Measurements from ENCODE around the gene MGAT2. TPM values are rescaled to one million over a fixed set of nuclear protein-coding genes. Genes with fewer than 3 reads are reported as not detected.
"Not testable (repeated sequence)": the region's sequence is repeated elsewhere in the genome, so short reads cannot be mapped to it uniquely, and the experiment has no call there.

Gene MGAT2
- polyA plus RNA-seq, 4 donors, result 13.5 to 59.1 (median 26.0) TPM

GRCh38 chr14:49617852-49618519, 2.6 kb upstream of the MGAT2 start:
- H3K9me3 ChIP-seq (ENCODE audit: control insufficient read depth in 2 of 2, insufficient read depth in 1 of 2, low read depth in 1 of 2, low read length in 1 of 2), result no peaks in the 10 kb centered on the region
- peaks cover 0 to 6% (median 5%) of the 10 kb centered on the region in 3 donors for H3K4me1 ChIP-seq (ENCODE audit: control insufficient read depth in 3 of 3, insufficient read depth in 2 of 3, low read depth in 1 of 3, low read length in 2 of 3)
- H3K4me3 ChIP-seq (ENCODE audit: low read depth in 1 of 3, low read length in 3 of 3), result no peak overlapping the region
- H3K27me3 ChIP-seq (ENCODE audit: control insufficient read depth in 3 of 3, insufficient read depth in 3 of 3, low read length in 3 of 3), result no peaks in the 10 kb centered on the region
- 83 to 85% (median 84%) methylated on average over 6 of the region's 6 CpGs for WGBS, 3 donors
- no peak overlapping the region for H3K27ac ChIP-seq (ENCODE audit: low read depth in 1 of 3, low read length in 2 of 3)
- FAIRE-seq (no peak), DNase-seq (no peak)
- peaks cover 0 to 25% (median 5%) of the 10 kb centered on the region in 3 donors for H3K36me3 ChIP-seq (ENCODE audit: control insufficient read depth in 3 of 3, insufficient read depth in 2 of 3, low read depth in 1 of 3, low read length in 3 of 3)

GRCh38 chr14:49619273-49619672, 1.3 kb upstream of the MGAT2 start:
- not testable (repeated sequence) for H3K9me3 ChIP-seq (ENCODE audit: control insufficient read depth in 2 of 2, insufficient read depth in 1 of 2, low read depth in 1 of 2, low read length in 1 of 2); H3K27me3 ChIP-seq (ENCODE audit: control insufficient read depth in 3 of 3, insufficient read depth in 3 of 3, low read length in 3 of 3); DNase-seq; FAIRE-seq; H3K4me1 ChIP-seq (ENCODE audit: control insufficient read depth in 3 of 3, insufficient read depth in 2 of 3, low read depth in 1 of 3, low read length in 2 of 3)
- Histone ChIP-seq H3K4me3 (ENCODE audit: low read depth in 1 of 3, low read length in 3 of 3) (peak overlapping the region; percentile 77 to 87 (median 81)), H3K36me3 (ENCODE audit: control insufficient read depth in 3 of 3, insufficient read depth in 2 of 3, low read depth in 1 of 3, low read length in 3 of 3) (peaks cover 0 to 23% (median 5%) of the 10 kb centered on the region in 3 donors), H3K27ac (ENCODE audit: low read depth in 1 of 3, low read length in 2 of 3) (peak overlapping the region in 2 of 3 donors; percentile 98 to 99)
- WGBS, 3 donors, result 8 to 50% (median 15%) methylated on average over 19 of the region's 19 CpGs

DNA sequence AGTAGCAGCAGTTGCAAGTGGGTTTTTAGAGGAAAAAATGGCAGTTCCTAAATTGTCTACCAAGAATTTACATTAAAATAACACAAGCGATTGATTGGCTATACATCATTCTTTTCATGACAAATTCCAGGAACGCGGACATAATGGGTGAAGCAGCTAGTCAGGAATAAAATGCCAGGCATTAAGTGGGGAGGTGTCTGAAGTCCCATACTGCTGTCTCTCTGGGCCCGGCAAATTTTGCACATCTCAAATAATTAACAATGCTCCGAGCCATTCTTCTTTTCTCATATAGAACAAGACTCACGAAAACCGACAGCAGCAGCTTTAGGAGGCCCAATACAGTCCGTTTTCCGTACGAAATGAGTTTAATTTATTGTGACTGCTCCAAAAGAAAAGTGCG, 869 bp upstream of the MGAT2 start:
- FAIRE-seq (no peak), DNase-seq (no peak)
- Histone ChIP-seq H3K27ac (ENCODE audit: low read depth in 1 of 3, low read length in 2 of 3) (peak overlapping the region; percentile 86 to 99 (median 98)), H3K36me3 (ENCODE audit: control insufficient read depth in 3 of 3, insufficient read depth in 2 of 3, low read depth in 1 of 3, low read length in 3 of 3) (peaks cover 0 to 23% (median 5%) of the 10 kb centered on the region in 3 donors), H3K27me3 (ENCODE audit: control insufficient read depth in 3 of 3, insufficient read depth in 3 of 3, low read length in 3 of 3) (no peaks in the 10 kb centered on the region), H3K9me3 (ENCODE audit: control insufficient read depth in 2 of 2, insufficient read depth in 1 of 2, low read depth in 1 of 2, low read length in 1 of 2) (no peaks in the 10 kb centered on the region), H3K4me1 (ENCODE audit: control insufficient read depth in 3 of 3, insufficient read depth in 2 of 3, low read depth in 1 of 3, low read length in 2 of 3) (peaks cover 0 to 9% (median 5%) of the 10 kb centered on the region in 3 donors), H3K4me3 (ENCODE audit: low read depth in 1 of 3, low read length in 3 of 3) (peak overlapping the region; percentile 77 to 87 (median 81))
- WGBS, 3 donors, result 0 to 1% (median 0%) methylated on average over 11 of the region's 11 CpGs

DNA sequence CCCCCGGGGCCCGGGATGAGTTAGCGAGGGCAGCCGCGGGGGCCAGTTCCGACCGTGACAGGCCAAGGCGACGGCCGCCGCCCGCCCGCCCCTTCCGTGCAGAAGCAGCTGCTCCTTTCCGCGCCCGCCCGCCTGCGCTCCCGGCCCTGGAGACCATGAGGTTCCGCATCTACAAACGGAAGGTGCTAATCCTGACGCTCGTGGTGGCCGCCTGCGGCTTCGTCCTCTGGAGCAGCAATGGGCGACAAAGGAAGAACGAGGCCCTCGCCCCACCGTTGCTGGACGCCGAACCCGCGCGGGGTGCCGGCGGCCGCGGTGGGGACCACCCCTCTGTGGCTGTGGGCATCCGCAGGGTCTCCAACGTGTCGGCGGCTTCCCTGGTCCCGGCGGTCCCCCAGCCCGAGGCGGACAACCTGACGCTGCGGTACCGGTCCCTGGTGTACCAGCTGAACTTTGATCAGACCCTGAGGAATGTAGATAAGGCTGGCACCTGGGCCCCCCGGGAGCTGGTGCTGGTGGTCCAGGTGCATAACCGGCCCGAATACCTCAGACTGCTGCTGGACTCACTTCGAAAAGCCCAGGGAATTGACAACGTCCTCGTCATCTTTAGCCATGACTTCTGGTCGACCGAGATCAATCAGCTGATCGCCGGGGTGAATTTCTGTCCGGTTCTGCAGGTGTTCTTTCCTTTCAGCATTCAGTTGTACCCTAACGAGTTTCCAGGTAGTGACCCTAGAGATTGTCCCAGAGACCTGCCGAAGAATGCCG, 699 bp downstream of the MGAT2 start:
- Histone ChIP-seq H3K27me3 (ENCODE audit: control insufficient read depth in 3 of 3, insufficient read depth in 3 of 3, low read length in 3 of 3) (no peaks in the 10 kb centered on the region), H3K4me1 (ENCODE audit: control insufficient read depth in 3 of 3, insufficient read depth in 2 of 3, low read depth in 1 of 3, low read length in 2 of 3) (peaks cover 0 to 9% (median 5%) of the 10 kb centered on the region in 3 donors), H3K9me3 (ENCODE audit: control insufficient read depth in 2 of 2, insufficient read depth in 1 of 2, low read depth in 1 of 2, low read length in 1 of 2) (no peaks in the 10 kb centered on the region), H3K36me3 (ENCODE audit: control insufficient read depth in 3 of 3, insufficient read depth in 2 of 3, low read depth in 1 of 3, low read length in 3 of 3) (peaks cover 0 to 19% (median 5%) of the 10 kb centered on the region in 3 donors), H3K4me3 (ENCODE audit: low read depth in 1 of 3, low read length in 3 of 3) (peak overlapping the region; percentile 77 to 87 (median 81)), H3K27ac (ENCODE audit: low read depth in 1 of 3, low read length in 2 of 3) (peak overlapping the region; percentile 86 to 99 (median 86))
- WGBS, 3 donors, result 1 to 2% (median 2%) methylated on average over 39 to 65 of the region's 65 CpGs
- FAIRE-seq (no peak), DNase-seq (peak in 1 of 2 donors; percentile 66)

- Histone ChIP-seq H3K4me1 (ENCODE audit: control insufficient read depth in 3 of 3, insufficient read depth in 2 of 3, low read depth in 1 of 3, low read length in 2 of 3) (peaks cover 0 to 9% (median 5%) of the 10 kb centered on the region in 3 donors), H3K27ac (ENCODE audit: low read depth in 1 of 3, low read length in 2 of 3) (peak overlapping the region in 2 of 3 donors; percentile 86 to 99), H3K36me3 (ENCODE audit: control insufficient read depth in 3 of 3, insufficient read depth in 2 of 3, low read depth in 1 of 3, low read length in 3 of 3) (peaks cover 0 to 21% (median 7%) of the 10 kb centered on the region in 3 donors), H3K9me3 (ENCODE audit: control insufficient read depth in 2 of 2, insufficient read depth in 1 of 2, low read depth in 1 of 2, low read length in 1 of 2) (no peaks in the 10 kb centered on the region), H3K27me3 (ENCODE audit: control insufficient read depth in 3 of 3, insufficient read depth in 3 of 3, low read length in 3 of 3) (no peaks in the 10 kb centered on the region), H3K4me3 (ENCODE audit: low read depth in 1 of 3, low read length in 3 of 3) (peak overlapping the region; percentile 77 to 87 (median 81))
- whole genome bisulfite sequencing, 3 donors, result 6 to 41% (median 21%) methylated on average over 3 of the region's 3 CpGs
- DNase-seq (no peak), FAIRE-seq (no peak)
These were observed 1.5 kb downstream of the MGAT2 start for GRCh38 chr14:49622022-49622607.

DNA sequence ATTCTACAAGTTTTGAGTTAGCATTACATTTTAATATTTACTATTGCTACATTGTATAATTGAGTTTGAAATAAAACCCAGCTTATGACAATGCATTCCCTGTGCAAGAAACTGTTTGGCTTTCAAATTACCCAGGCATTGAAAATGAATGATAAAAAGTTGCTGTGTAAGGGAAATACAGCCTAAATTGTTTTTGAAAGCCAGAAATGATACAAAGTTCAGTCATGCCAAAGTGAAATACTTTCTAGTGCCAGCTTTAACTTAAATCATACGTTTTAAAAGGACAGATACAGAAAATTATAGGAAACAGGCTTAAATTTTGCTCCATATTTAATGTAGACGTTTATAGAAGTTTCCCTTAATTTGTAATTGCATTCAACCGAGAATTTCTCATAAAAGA, 2.8 kb downstream of the MGAT2 start:
- WGBS, 3 donors, result 11 to 44% (median 14%) methylated on average over 3 of the region's 3 CpGs
- Histone ChIP-seq H3K27me3 (ENCODE audit: control insufficient read depth in 3 of 3, insufficient read depth in 3 of 3, low read length in 3 of 3) (no peaks in the 10 kb centered on the region), H3K27ac (ENCODE audit: low read depth in 1 of 3, low read length in 2 of 3) (peak overlapping the region in 2 of 3 donors; percentile 6 to 24), H3K36me3 (ENCODE audit: control insufficient read depth in 3 of 3, insufficient read depth in 2 of 3, low read depth in 1 of 3, low read length in 3 of 3) (peaks cover 0 to 17% (median 1%) of the 10 kb centered on the region in 3 donors), H3K4me1 (ENCODE audit: control insufficient read depth in 3 of 3, insufficient read depth in 2 of 3, low read depth in 1 of 3, low read length in 2 of 3) (peaks cover 0 to 9% (median 5%) of the 10 kb centered on the region in 3 donors), H3K9me3 (ENCODE audit: control insufficient read depth in 2 of 2, insufficient read depth in 1 of 2, low read depth in 1 of 2, low read length in 1 of 2) (no peaks in the 10 kb centered on the region), H3K4me3 (ENCODE audit: low read depth in 1 of 3, low read length in 3 of 3) (peak overlapping the region in 1 of 3 donors; percentile 35)
- DNase-seq, result no peak
- no peak for FAIRE-seq

DNA sequence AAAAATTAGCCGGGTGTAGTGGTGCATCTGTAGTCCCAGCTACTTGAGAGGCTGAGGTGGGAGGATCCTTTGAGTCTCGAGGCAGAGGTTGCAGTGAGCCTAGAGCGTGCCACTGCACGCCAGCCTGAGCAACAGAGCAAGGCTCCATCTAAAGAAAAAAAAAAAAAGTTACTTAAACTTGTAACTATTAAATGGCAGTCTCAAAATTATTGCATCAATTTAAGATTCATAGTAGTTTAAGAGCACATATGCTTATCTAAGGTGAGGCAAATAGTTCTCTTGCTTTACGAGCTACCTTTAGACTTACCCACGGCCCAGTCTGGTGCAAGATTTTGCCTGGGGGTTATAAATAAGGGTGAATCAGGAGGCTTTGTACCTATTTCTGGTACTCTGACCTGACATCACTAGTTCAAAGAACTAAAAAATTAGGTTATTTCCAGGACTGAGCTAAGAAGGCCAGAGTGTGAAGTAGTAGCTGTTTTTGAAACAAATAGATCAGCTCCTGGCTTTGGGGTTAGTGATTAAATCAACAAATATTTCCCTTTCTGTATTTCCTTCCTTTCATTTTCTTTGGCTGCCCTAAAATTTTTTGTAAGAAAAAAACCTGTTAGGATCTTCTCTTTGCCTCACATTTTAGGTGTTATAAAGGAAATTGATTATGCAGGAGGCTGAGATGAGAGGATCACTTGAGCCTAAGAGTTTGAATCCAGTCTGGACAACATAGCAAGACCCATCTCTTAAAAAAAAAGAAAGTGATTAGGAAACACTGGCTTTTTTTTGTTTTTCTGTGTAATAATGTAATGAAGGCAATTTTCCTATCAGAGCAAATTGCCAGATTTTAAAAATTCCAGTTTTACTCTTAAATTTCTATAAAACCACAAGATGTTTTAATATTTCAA, 3.6 kb downstream of the MGAT2 start:
- Histone ChIP-seq H3K9me3 (ENCODE audit: control insufficient read depth in 2 of 2, insufficient read depth in 1 of 2, low read depth in 1 of 2, low read length in 1 of 2) (no peaks in the 10 kb centered on the region), H3K27me3 (ENCODE audit: control insufficient read depth in 3 of 3, insufficient read depth in 3 of 3, low read length in 3 of 3) (no peaks in the 10 kb centered on the region), H3K27ac (ENCODE audit: low read depth in 1 of 3, low read length in 2 of 3) (peak overlapping the region; percentile 21 to 36 (median 24)), H3K36me3 (ENCODE audit: control insufficient read depth in 3 of 3, insufficient read depth in 2 of 3, low read depth in 1 of 3, low read length in 3 of 3) (peaks cover 0 to 19% (median 1%) of the 10 kb centered on the region in 3 donors), H3K4me3 (ENCODE audit: low read depth in 1 of 3, low read length in 3 of 3) (peak overlapping the region in 1 of 3 donors; percentile 35), H3K4me1 (ENCODE audit: control insufficient read depth in 3 of 3, insufficient read depth in 2 of 3, low read depth in 1 of 3, low read length in 2 of 3) (peaks cover 0 to 9% (median 5%) of the 10 kb centered on the region in 3 donors)
- FAIRE-seq, result no peak
- peak; percentile 65 to 77 for DNase-seq
- 12 to 51% (median 16%) methylated on average over 6 of the region's 6 CpGs for WGBS, 3 donors
